Activated B cell treated with CpG ODN at 0.5 μM for 24 hours (primary cell): ENCODE data around the gene CNGA2. TPM values are rescaled to one million over a fixed set of nuclear protein-coding genes. Genes with fewer than 3 reads are reported as not detected.

ENCODE experiments used
- ATAC-seq: fragments of 200-7000 bp; cut with Tn5 transposase; one replicate; pipeline ENCODE4 v1.10.0; 2021; ENCODE audit warnings: low read depth, mild to moderate bottlenecking, moderate library complexity
- CTCF ChIA-PET: fragments of 350-600 bp; sonication (Branson Sonifier 250); formaldehyde crosslinking; loops from one replicate; lab custom pipeline; 2021; ENCODE audit warnings: antibody characterized with exemption; lab: Charles Lee
- POLR2A ChIA-PET: fragments of 350-600 bp; sonication (Branson Sonifier 250); formaldehyde crosslinking; loops from one replicate; lab custom pipeline; 2021; ENCODE audit warnings: antibody characterized with exemption; lab: Charles Lee
- DNase-seq: peaks from one replicate; pipeline ENCODE4 v3.0.0; 2022
- H3K27ac Mint-ChIP-seq: one replicate; pipeline ENCODE4 v1.8.0; 2020; ENCODE audit warnings: mixed read lengths
- H3K27me3 Mint-ChIP-seq: one replicate; pipeline ENCODE4 v1.8.0; 2021; ENCODE audit warnings: mixed read lengths
- H3K36me3 Mint-ChIP-seq: one replicate; pipeline ENCODE4 v1.8.0; 2021; ENCODE audit warnings: low read depth, mixed read lengths
- H3K4me1 Mint-ChIP-seq: one replicate; pipeline ENCODE4 v1.8.0; 2021; ENCODE audit warnings: mixed read lengths
- H3K4me3 Mint-ChIP-seq: one replicate; pipeline ENCODE4 v1.8.0; 2020; ENCODE audit warnings: mild to moderate bottlenecking, mixed read lengths
- H3K9me3 Mint-ChIP-seq: one replicate; pipeline ENCODE4 v1.8.0; 2020; ENCODE audit warnings: mixed read lengths
- intact Hi-C: fragments of 100-400 bp; cut with micrococcal nuclease; formaldehyde crosslinking; loops from one replicate; pipeline ENCODE4 v1.15.1; 2024
- total RNA-seq: library from RNA; stranded (reverse); gene quantifications from 2 replicates; pipeline ENCODE4 v1.2.3, GENCODE V29; 2022
- TF ChIP-seq, protein P1 (sequence below): fragments of 200-600 bp; IDR thresholded peaks from one replicate; pipeline ENCODE4 v1.8.0; 2022; ENCODE audit warnings: antibody characterized with exemption, mild to moderate bottlenecking

The CNGA2 gene
- total RNA-seq, 1 donor from 2014 or later, result not detected

- Mint-ChIP-seq H3K36me3 (no peaks in the 10 kb centered on the region), H3K4me1 (no peaks in the 10 kb centered on the region), H3K27ac (no peak overlapping the region), H3K4me3 (no peak overlapping the region), H3K27me3 (no peaks in the 10 kb centered on the region), H3K9me3 (no peaks in the 10 kb centered on the region)
- ATAC-seq (no peak), DNase-seq (no peak)
- intact Hi-C loops, result loop anchor here (5.0 kb wide), 1 partner anchor 879 kb away; no protein-coding TSS in a partner anchor
- TF ChIP-seq, protein P1, sequence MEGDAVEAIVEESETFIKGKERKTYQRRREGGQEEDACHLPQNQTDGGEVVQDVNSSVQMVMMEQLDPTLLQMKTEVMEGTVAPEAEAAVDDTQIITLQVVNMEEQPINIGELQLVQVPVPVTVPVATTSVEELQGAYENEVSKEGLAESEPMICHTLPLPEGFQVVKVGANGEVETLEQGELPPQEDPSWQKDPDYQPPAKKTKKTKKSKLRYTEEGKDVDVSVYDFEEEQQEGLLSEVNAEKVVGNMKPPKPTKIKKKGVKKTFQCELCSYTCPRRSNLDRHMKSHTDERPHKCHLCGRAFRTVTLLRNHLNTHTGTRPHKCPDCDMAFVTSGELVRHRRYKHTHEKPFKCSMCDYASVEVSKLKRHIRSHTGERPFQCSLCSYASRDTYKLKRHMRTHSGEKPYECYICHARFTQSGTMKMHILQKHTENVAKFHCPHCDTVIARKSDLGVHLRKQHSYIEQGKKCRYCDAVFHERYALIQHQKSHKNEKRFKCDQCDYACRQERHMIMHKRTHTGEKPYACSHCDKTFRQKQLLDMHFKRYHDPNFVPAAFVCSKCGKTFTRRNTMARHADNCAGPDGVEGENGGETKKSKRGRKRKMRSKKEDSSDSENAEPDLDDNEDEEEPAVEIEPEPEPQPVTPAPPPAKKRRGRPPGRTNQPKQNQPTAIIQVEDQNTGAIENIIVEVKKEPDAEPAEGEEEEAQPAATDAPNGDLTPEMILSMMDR, result no peak
- CTCF ChIA-PET, result no interaction called here
- POLR2A ChIA-PET, result no interaction called here
Observed at GRCh38 chrX:151753313-151754046, 18.9 kb downstream of the CNGA2 start.

- no peak overlapping the region for H3K27ac Mint-ChIP-seq
- intact Hi-C loops, result loop anchor here (5.0 kb wide), 1 partner anchor 878 kb away; no protein-coding TSS in a partner anchor
- no peak for DNase-seq
- ChIA-PET CTCF (no interaction called here), POLR2A (no interaction called here)
- TF ChIP-seq, protein P1, result no peak
- H3K4me1 Mint-ChIP-seq, result no peaks in the 10 kb centered on the region
- H3K9me3 Mint-ChIP-seq, result no peaks in the 10 kb centered on the region
- no peak overlapping the region for H3K4me3 Mint-ChIP-seq
- no peak for ATAC-seq
- H3K36me3 Mint-ChIP-seq, result no peaks in the 10 kb centered on the region
- H3K27me3 Mint-ChIP-seq, result no peaks in the 10 kb centered on the region
Observed at GRCh38 chrX:151754047-151754429, 19.5 kb downstream of the CNGA2 start.

DNA sequence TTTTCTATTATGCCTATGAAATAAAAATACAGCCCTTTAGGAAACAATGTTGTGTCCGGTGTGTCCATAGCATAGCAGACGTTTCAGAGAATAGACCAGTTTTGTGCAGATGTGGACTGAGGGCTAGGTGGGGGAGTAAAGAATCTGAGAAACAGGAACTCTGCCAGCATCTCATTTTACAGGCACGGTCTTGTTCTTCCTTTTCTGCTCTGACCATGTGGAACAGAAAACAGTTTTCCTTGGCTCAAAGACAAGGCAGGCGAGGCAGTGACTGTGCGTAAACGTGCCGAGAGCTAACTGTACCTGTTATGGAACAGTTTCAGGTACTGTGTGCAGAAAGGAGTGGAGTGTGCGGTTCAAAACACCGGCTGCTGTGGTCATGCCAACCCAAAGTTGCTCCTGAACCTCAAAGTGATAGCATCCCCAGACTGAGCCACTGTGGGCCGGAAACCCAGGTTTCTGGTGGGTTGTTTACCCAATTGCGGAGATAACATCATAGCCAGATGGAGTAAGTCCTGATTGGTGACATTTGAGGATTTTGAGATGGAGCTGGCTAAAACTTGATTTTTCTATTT is 20.2 kb downstream of the CNGA2 start:
- Mint-ChIP-seq H3K9me3 (no peaks in the 10 kb centered on the region), H3K27ac (no peak overlapping the region), H3K36me3 (no peaks in the 10 kb centered on the region), H3K27me3 (no peaks in the 10 kb centered on the region), H3K4me1 (no peaks in the 10 kb centered on the region), H3K4me3 (no peak overlapping the region)
- TF ChIP-seq, protein P1, result no peak
- ChIA-PET CTCF (no interaction called here), POLR2A (no interaction called here)
- intact Hi-C loops, result loop anchor here (5.0 kb wide), 1 partner anchor 878 kb away; no protein-coding TSS in a partner anchor
- ATAC-seq (no peak), DNase-seq (no peak)

GRCh38 chrX:151759041-151759708 is 24.6 kb downstream of the CNGA2 start:
- ATAC-seq (no peak), DNase-seq (no peak)
- no peak overlapping the region for H3K27ac Mint-ChIP-seq
- no peak overlapping the region for H3K4me3 Mint-ChIP-seq
- ChIA-PET CTCF (no interaction called here), POLR2A (no interaction called here)
- H3K9me3 Mint-ChIP-seq, result no peaks in the 10 kb centered on the region
- no peaks in the 10 kb centered on the region for H3K4me1 Mint-ChIP-seq
- intact Hi-C loops, result no loop called here
- TF ChIP-seq, protein P1, result no peak
- H3K27me3 Mint-ChIP-seq, result no peaks in the 10 kb centered on the region
- no peaks in the 10 kb centered on the region for H3K36me3 Mint-ChIP-seq

- CTCF ChIA-PET, result no interaction called here
- POLR2A ChIA-PET, result no interaction called here
- DNase-seq (no peak), ATAC-seq (no peak)
- H3K4me3 Mint-ChIP-seq, result no peak overlapping the region
- H3K9me3 Mint-ChIP-seq, result no peaks in the 10 kb centered on the region
- H3K27ac Mint-ChIP-seq, result no peak overlapping the region
- intact Hi-C loops, result no loop called here
- H3K4me1 Mint-ChIP-seq, result no peaks in the 10 kb centered on the region
- no peaks in the 10 kb centered on the region for H3K36me3 Mint-ChIP-seq
- TF ChIP-seq, protein P1, result no peak
- H3K27me3 Mint-ChIP-seq, result peaks cover 4% of the 10 kb centered on the region
Observed at GRCh38 chrX:151762802-151763201, 28.3 kb downstream of the CNGA2 start.
